HG03025 (cell line): ENCODE measurements around the gene TUBA4A.

ENCODE experiments used
- ATAC-seq: cut with Tn5 transposase; IDR thresholded peaks from one replicate; pipeline ENCODE4 v1.9.1; 2021; ENCODE audit warnings: mild to moderate bottlenecking, moderate library complexity; ENCODE audit not compliant: unreplicated experiment, low FRiP score

TUBA4A gene

GRCh38 chr2:219253753-219254589, at the start of gene TUBA4A:
Gene TUBA4A (minus strand): TSS chr2:219253918. CDS start chr2:219253858, 60 bp downstream.
- peak; percentile 49 for ATAC-seq

- no peak for ATAC-seq
Observed at GRCh38 chr2:219302412-219302968, 48.8 kb upstream of the TUBA4A start.

DNA sequence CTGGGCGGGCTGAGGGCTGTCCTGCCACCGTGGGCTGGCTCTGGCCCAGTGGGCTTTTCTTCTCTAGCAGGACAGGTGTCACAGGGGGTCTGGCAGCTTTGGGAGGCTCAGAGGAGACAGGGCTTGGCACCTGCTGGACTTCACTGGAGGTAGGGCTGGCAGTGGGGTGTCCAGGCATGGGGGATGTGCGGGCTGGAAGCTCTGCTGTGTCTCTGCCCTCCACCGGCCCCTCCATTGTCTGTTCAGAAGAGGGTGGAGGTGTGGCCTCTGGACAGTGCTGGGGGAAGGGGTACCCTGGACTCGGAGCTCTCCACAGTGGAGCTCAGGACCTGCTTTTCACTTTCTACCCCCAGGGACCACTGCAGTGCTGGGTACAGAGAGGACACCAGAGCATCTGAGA, 46.3 kb upstream of the TUBA4A start:
- no peak for ATAC-seq

GRCh38 chr2:219299372-219299760, 45.6 kb upstream of the TUBA4A start:
- ATAC-seq = no peak

DNA sequence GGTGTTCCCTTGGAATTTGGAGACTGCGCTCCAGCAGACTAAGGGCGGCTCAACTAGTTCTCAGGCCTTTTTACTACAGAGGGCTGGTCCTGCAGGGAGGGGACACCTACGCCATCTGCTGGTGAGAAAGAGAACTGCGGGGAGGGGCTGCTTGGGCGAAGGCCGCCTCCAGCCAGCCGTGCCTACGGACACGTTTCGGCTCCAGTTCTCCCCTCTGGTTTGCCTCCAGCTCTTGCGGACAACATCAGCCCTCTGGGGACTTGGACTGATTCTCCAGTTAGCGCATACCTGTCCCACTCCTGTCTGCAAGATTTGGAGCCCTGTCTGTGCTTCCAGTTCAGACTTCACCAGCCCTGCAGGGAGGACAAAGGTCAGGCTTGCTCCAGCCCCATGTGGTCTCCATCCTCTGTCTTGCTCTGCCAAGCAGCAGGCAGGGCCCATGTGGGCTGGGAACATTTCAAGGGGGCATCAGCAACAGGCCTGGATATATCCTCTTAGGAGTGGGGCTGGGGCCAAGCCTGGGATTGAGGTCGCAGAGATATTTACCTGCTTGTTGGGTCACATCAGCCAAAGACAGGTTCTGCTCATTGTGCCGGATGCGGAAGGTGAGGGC, 45.1 kb upstream of the TUBA4A start:
- ATAC-seq = peak; percentile 54

DNA sequence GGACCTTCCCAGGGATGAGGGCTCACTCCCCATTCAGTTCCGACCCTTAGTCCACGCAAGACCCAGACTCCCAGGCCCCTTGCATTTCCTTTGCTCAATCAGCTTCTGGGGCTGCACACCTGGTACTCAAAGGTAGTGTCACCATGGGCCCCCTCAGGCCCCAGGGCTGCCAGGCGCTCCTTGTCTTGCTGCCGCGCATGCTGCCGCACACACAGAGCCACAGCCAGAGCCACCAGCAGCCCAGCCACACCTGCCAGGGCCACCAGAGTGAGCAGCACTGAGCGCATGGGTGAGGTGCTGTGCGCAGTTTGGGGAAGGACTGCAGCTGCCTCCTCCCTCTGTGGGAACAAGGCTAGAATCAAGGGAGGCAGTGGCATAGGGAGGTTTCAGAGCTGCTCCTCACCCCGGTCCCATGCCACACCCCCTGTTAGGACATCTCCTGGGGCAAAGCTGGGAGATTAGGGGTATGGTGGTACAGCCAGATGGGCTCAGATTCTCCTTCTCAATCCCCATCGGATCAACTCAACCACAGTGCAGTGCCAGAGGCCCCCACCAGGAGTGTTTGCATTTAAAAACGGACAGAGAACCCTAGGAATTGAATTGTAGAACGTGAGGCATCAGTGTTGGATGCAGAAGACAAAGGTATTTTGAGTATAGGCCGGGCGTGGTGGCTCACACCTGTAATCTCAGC, 44.2 kb upstream of the TUBA4A start:
- ATAC-seq = no peak

- ATAC-seq = no peak
Observed at GRCh38 chr2:219296631-219297391, 43.1 kb upstream of the TUBA4A start.

DNA sequence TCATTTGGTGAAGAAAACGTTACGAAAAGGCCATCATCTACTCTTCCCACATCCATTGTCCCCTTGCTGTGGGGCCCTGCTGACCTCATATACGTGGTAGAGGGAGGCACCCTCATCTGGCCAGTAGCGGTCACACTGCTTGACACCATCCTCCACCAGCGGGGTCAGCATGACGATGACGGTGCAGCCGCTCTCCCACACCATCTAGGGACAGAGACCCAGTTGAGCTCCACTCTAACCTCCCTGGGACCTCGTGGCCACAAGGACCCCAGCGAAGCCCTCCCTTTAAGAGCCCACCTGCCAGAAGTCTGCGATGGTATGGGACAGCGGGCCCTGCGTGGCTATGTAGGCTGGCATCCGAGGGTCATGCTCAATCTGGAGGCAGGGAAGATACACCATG, 42.4 kb upstream of the TUBA4A start:
- ATAC-seq = no peak

DNA sequence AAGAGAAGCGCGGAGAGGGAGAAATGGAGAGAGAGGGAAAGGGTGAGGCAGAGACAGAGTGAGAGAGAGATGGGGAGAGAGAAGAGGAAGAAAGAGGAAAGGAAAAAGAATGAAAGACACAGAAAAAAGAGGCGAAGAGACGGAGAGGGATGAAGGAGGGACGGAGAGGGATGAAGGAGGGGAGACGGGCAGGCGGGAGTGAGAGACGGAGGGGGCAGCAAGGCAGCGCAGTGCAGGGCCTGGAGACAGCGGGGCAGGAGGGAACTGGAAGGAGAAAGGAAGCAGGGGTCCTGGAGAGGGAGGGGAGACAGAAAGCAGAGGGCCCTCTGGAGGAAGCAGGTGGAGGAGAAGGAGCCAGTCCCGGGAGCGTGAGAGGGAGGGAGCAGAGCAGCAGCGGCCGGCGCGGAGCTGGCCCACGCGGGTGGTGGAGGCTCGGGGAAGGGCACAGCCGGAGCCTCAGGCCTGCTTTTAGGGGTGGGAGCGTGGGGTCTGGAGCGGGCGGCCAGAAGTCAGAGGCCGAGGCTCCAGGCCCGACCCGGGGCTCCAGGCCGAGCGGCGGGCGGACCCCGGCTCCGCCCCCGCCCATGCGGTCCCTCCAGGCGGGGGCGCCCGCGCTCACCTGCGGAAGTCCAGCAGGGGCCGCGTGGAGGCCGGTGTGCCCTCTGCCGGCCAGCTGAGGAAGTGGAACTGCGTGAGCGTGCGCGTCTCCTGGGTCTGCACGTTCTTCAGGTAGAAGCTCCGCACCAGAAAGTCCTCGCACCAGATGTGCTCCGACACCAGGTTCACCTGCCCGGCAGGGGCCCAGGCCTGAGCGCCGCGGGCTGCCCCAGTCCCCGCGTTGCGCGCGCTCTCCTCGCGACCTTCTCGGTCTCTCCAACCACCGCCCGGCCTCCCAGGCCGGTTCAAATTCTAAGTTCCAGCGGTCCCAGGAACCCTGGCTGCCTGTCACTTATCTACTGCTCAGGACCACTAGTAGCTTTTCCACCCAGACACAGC, 40.9 kb upstream of the TUBA4A start:
- peak; percentile 79 for ATAC-seq

GRCh38 chr2:219293736-219294231, 40.1 kb upstream of the TUBA4A start:
- no peak for ATAC-seq

- no peak for ATAC-seq
Observed at GRCh38 chr2:219292616-219293015, 38.9 kb upstream of the TUBA4A start.

- ATAC-seq = no peak
Observed at GRCh38 chr2:219291910-219292490, 38.3 kb upstream of the TUBA4A start.

GRCh38 chr2:219291394-219291793, 37.7 kb upstream of the TUBA4A start:
- ATAC-seq = no peak

DNA sequence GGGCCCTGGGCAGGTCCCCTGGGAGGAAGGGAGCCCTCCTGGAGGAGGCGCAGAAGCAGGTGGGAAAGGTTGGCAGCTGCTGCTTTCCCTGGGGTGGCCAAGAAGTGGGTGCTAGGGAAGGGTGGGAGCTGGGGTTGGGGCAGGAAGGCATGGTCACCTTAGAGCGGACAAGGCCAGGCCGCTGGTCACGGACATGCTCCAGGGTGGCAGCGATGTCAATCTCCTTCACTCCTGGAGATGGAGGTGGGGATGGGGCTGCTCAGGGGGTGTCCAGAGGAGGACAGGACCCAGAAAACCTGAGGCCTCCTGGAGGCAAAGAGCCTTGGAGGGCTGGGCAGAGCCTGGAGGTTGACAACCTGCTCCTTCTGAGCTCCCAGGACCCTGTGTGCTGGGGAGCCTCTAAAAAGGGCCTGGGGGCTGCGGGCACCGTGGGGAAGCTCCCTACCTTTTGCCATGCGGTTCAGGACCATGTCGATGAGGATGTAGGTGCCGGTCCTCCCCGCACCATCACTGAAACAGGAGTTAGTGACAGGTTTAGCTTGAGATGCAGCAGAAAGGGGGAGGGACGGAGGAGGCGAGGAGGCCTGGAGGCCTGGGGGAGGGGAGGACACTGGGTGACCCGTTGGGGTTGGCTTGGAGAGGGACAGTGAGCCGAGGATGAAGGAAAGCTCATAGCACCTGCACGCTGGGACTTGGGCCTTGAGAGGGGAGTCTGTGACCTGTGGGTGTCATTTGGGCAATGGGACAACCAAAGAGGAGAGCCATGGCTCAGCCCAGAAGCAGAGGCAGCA, 36.9 kb upstream of the TUBA4A start:
- ATAC-seq = no peak

DNA sequence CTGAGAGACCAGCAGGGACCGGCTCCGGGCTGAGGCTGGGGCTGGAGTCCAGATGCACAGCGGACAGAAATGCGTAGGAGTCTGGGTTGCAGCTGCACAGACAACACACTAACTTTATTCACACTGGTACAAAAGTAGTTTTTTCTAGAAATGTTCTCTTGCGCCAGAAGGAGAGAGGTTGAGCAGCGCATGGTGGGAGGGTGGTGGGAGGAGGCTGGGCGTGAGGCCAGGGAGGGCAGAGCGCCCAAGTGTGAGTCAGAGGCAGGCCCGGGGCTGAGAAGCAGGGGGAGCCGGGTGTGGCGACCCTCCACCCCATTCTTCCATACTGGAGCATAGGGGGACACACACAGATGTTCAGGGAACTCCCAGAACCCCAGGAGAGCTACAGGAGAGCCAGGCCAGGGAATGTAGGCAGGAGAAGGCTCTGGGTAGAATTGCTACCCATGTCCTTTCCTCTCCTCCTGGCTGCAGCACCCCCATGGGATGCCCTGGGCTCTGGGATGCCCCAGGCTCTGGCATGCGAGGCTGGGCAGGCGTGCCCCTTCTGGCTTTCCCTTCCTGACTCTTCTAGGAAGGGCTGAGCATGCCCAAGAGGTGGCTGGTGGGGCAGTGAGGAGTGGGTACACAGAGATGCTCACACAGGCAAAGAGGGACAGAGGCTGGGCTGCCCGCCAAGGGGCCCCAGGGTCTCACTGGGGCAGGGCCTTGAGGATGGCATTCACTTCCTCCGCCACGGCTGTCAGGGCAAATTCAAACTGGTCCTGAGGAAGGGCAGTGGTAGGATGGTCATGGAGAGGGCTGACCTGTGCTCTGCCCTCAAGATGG, 36.0 kb upstream of the TUBA4A start:
- no peak for ATAC-seq

DNA sequence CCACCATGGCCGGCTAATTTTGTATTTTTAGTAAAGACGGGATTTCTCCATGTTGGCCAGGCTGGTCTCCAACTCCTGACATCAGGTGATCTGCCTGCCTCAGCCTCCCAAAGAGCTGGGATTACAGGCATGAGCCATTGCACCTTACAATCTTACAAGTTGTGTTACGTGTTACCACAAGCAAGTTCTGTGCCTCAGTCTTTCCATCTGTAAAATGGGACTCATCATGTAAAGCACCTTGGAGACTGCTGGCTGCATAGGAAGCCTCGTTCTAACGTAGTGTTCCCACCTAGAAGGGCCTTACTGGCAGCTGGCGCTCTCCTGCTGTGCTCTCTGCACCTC, 35.4 kb upstream of the TUBA4A start:
- no peak for ATAC-seq

GRCh38 chr2:219287580-219288265, 34.0 kb upstream of the TUBA4A start:
- no peak for ATAC-seq
